Left cardiac atrium (tissue), 4 donors: ENCODE measurements around the gene AIRE. TPM values are rescaled to one million over a fixed set of nuclear protein-coding genes. Genes with fewer than 3 reads are reported as not detected.
"Not testable (repeated sequence)": the region's sequence is repeated elsewhere in the genome, so short reads cannot be mapped to it uniquely, and the experiment has no call there.

Source experiments
- ATAC-seq, 2 donors: fragments of 200-7000 bp; cut with Tn5 transposase; one replicate each; pipeline ENCODE4 v1.9.1; 2020; ENCODE audit warnings: mild to moderate bottlenecking in 2 of 2, moderate library complexity in 2 of 2
- DNase-seq: peaks from one replicate; pipeline ENCODE4 v3.0.0-alpha.2; 2020
- intact Hi-C, 2 donors: fragments of 100-400 bp; cut with DNase I; formaldehyde crosslinking; loops; one replicate each; pipeline versions ENCODE4 v1.14.1 to v1.15.1; 2022 to 2023
- total RNA-seq, 2 donors: library from RNA; stranded (reverse); fragmentation: NEBNext Ultra II Directional; extraction: Animal tissue kit (Norgen Biotek cat#: 25700); gene quantifications; one replicate each; pipeline ENCODE4 v1.2.1, GENCODE V29; 2021
- donor health status: DM: no; HTN: yes; CAD: no.
- donor health status: DM: no; HTN: yes; CAD: no; lungs with severe emphysema.
- donor health status: DM: yes; HTN: yes; CAD: no.
- donor health status: Dilated cardiomyopathy.

Gene AIRE
- total RNA-seq, 2 donors from 2014 or later, result 0.08 TPM; not detected in 1

- intact Hi-C loops, result no loop called here
- ATAC-seq (no peak), DNase-seq (peak; percentile 18)
These were observed 22.4 kb upstream of the AIRE start for GRCh38 chr21:44263221-44263760.

- no peak for ATAC-seq
- intact Hi-C loops, result no loop called here
- DNase-seq, result no peak
These were observed 21.9 kb upstream of the AIRE start for GRCh38 chr21:44263768-44264167.

GRCh38 chr21:44265734-44266270 lies 19.9 kb upstream of the AIRE start:
- ATAC-seq (no peak), DNase-seq (peak; percentile 9)
- intact Hi-C loops, result no loop called here

GRCh38 chr21:44267655-44268142 lies 18.0 kb upstream of the AIRE start:
- intact Hi-C loops, result no loop called here
- peak in 1 of 2 donors; percentile 53 for ATAC-seq
- peak; percentile 35 for DNase-seq

GRCh38 chr21:44269090-44269489 lies 16.6 kb upstream of the AIRE start:
- DNase-seq (peak; percentile 7), ATAC-seq (no peak)
- intact Hi-C loops, result no loop called here

GRCh38 chr21:44271558-44272283 lies 14.0 kb upstream of the AIRE start:
- DNase-seq (peak; percentile 11), ATAC-seq (no peak)
- intact Hi-C loops, result no loop called here

- intact Hi-C loops, result no loop called here
- ATAC-seq (no peak), DNase-seq (peak; percentile 12)
These were observed 13.3 kb upstream of the AIRE start for GRCh38 chr21:44272284-44272858.

- ATAC-seq (no peak), DNase-seq (peak; percentile 10)
- intact Hi-C loops, result no loop called here
These were observed 12.6 kb upstream of the AIRE start for GRCh38 chr21:44273046-44273445.

- intact Hi-C loops, result no loop called here
- ATAC-seq (no peak), DNase-seq (peak; percentile 3)
These were observed 10.6 kb upstream of the AIRE start for GRCh38 chr21:44275041-44275440.

- DNase-seq (peak; percentile 4), ATAC-seq (no peak)
- intact Hi-C loops, result no loop called here
These were observed 6.1 kb upstream of the AIRE start for GRCh38 chr21:44279354-44280260.

GRCh38 chr21:44281801-44282200 lies 3.9 kb upstream of the AIRE start:
- ATAC-seq, result no peak
- intact Hi-C loops, result no loop called here
- peak; percentile 15 for DNase-seq

GRCh38 chr21:44282370-44282769 lies 3.3 kb upstream of the AIRE start:
- DNase-seq (peak; percentile 8), ATAC-seq (no peak)
- intact Hi-C loops, result no loop called here

- DNase-seq, result peak; percentile 1
These were observed 2.4 kb upstream of the AIRE start for GRCh38 chr21:44283211-44283785.

GRCh38 chr21:44283948-44284347 lies 1.7 kb upstream of the AIRE start:
- DNase-seq, result peak; percentile 7
- no peak for ATAC-seq
- intact Hi-C loops, result no loop called here

More at GRCh38 chr21:44283211-44283785, 2.4 kb upstream of the AIRE start:
- ATAC-seq, intact Hi-C loops: not testable (repeated sequence)

- no peak for ATAC-seq
- intact Hi-C loops, result no loop called here
- peak; percentile 7 for DNase-seq
These were observed 525 bp downstream of the AIRE start for GRCh38 chr21:44286086-44286715.

GRCh38 chr21:44286716-44287632 lies 1.3 kb downstream of the AIRE start:
- intact Hi-C loops, result no loop called here
- ATAC-seq (no peak), DNase-seq (peak; percentile 14)
